SK-N-SH (cell line): ENCODE results near the gene PLSCR1. TPM values are rescaled to one million over a fixed set of nuclear protein-coding genes. Genes with fewer than 3 reads are reported as not detected.

Experiments used
- CTCF ChIA-PET: fragments of 300-600, 350-600 bp; formaldehyde crosslinking; extraction: SDS; loops from one replicate; lab custom pipeline; 2021; lab: Yijun Ruan, JAX
- POLR2A ChIA-PET: fragments of 350-600 bp; sonication (Branson Sonifier 250); formaldehyde crosslinking; extraction: SDS; loops from one replicate; lab custom pipeline; 2020; ENCODE audit warnings: antibody characterized with exemption, inconsistent platforms; lab: Yijun Ruan, JAX
- DNase-seq: peaks from one replicate; pipeline ENCODE4 v3.0.0; 2012
- H2AFZ ChIP-seq: fragments of 200-600 bp; sonication (generic); 2 replicates; pipeline ENCODE4 v1.8.1; 2016; ENCODE audit warnings: antibody characterized with exemption, mild to moderate bottlenecking, low read depth
- H3F3A ChIP-seq: fragments of 200-600 bp; sonication (generic); replicated peaks from 2 replicates; pipeline ENCODE3; 2016; ENCODE audit warnings: antibody characterized with exemption, mild to moderate bottlenecking; ENCODE audit not compliant: insufficient read depth
- H3K27ac ChIP-seq, 2 experiments: fragments of 200-500 bp in 1 of 2; fragments of 200-600 bp in 1 of 2; sonication (Bioruptor generic) in 1 of 2; sonication (generic), shearing (Covaris generic) in 1 of 2; 2 replicates each; pipeline versions ENCODE4 v1.5.1 to v1.6.1; 2014 to 2016; ENCODE audit warnings: low read depth in 2 of 2, inconsistent platforms in 1 of 2, low read length in 1 of 2, mild to moderate bottlenecking in 1 of 2, mixed read lengths in 1 of 2
- H3K27me3 ChIP-seq: fragments of 200-600 bp; sonication (generic), shearing (Covaris generic); 2 replicates; pipeline ENCODE4 v1.6.1; 2016; ENCODE audit warnings: mixed run types; ENCODE audit not compliant: insufficient read depth
- H3K36me3 ChIP-seq, 2 experiments: fragments of 200-500 bp in 1 of 2; fragments of 200-600 bp in 1 of 2; sonication (Bioruptor generic) in 1 of 2; sonication (generic) in 1 of 2; replicated peaks in 1 of 2; 2 replicates each; pipeline versions ENCODE3 to v1.5.1; 2014 to 2016; ENCODE audit warnings: low read length in 1 of 2, mild to moderate bottlenecking in 1 of 2; ENCODE audit not compliant: insufficient read depth in 2 of 2, control insufficient read depth in 1 of 2
- H3K4me1 ChIP-seq, 2 experiments: fragments of 200-500 bp in 1 of 2; fragments of 200-600 bp in 1 of 2; sonication (Bioruptor generic) in 1 of 2; sonication (generic), shearing (Covaris generic) in 1 of 2; 2 replicates each; pipeline versions ENCODE4 v1.5.1 to v1.6.1; 2014 to 2016; ENCODE audit warnings: low read depth in 1 of 2, low read length in 1 of 2, mixed run types in 1 of 2; ENCODE audit not compliant: insufficient read depth in 2 of 2, control insufficient read depth in 1 of 2
- H3K4me2 ChIP-seq: fragments of 200-600 bp; sonication (generic), shearing (Covaris generic); 2 replicates; pipeline ENCODE4 v1.6.1; 2017; ENCODE audit warnings: mixed run types
- H3K4me3 ChIP-seq, 2 experiments: fragments of 200-500 bp in 1 of 2; fragments of 200-600 bp in 1 of 2; sonication (Bioruptor generic) in 1 of 2; sonication (generic), shearing (Covaris generic) in 1 of 2; 2 replicates each; pipeline versions ENCODE4 v1.5.1 to v1.8.1; 2014 to 2016; ENCODE audit warnings: low read depth in 2 of 2, inconsistent platforms in 1 of 2, low read length in 1 of 2, mild to moderate bottlenecking in 1 of 2, mixed read lengths in 1 of 2, moderate library complexity in 1 of 2
- H3K79me2 ChIP-seq: fragments of 200-600 bp; sonication (generic); 2 replicates; pipeline ENCODE4 v1.8.1; 2017; ENCODE audit warnings: mild to moderate bottlenecking; ENCODE audit not compliant: insufficient read depth
- H3K9ac ChIP-seq: fragments of 200-600 bp; sonication (generic); 2 replicates; pipeline ENCODE4 v1.6.1; 2017; ENCODE audit warnings: mixed run types
- H3K9me2 ChIP-seq: fragments of 200-600 bp; sonication (generic); 2 replicates; pipeline ENCODE4 v1.6.1; 2017; ENCODE audit warnings: mixed run types
- H3K9me3 ChIP-seq: fragments of 200-600 bp; sonication (generic); 2 replicates; pipeline ENCODE4 v1.6.1; 2017; ENCODE audit warnings: mixed run types, mild to moderate bottlenecking, moderate library complexity
- H4K20me1 ChIP-seq: fragments of 200-600 bp; sonication (generic); 2 replicates; pipeline ENCODE4 v1.6.1; 2017; ENCODE audit warnings: mild to moderate bottlenecking, mixed run types; ENCODE audit not compliant: insufficient read depth
- CTCF ChIP-seq: fragments of 200-600 bp; sonication (generic); IDR thresholded peaks from 2 replicates; pipeline ENCODE4 v1.6.1; 2017; ENCODE audit warnings: antibody characterized with exemption, mild to moderate bottlenecking, moderate library complexity
- ELF1 ChIP-seq: IDR thresholded peaks from 2 replicates; pipeline ENCODE4 v1.4.0; 2012
- EZH2phosphoT487 ChIP-seq: fragments of 200-600 bp; sonication (generic); IDR thresholded peaks from 2 replicates; pipeline ENCODE4 v1.6.1; 2017; ENCODE audit warnings: low read depth, mixed run types, mild to moderate bottlenecking, antibody characterized with exemption, moderate library complexity, borderline replicate concordance
- FOXJ3 ChIP-seq: sonication (generic); formaldehyde crosslinking; IDR thresholded peaks from 2 replicates; pipeline ENCODE4 v1.5.1; 2020; ENCODE audit warnings: mild to moderate bottlenecking, missing genetic modification reagents
- FOXM1 ChIP-seq: IDR thresholded peaks from 2 replicates; pipeline ENCODE4 v1.4.0; 2012; ENCODE audit warnings: low read depth, mild to moderate bottlenecking
- GABPA ChIP-seq: IDR thresholded peaks from 2 replicates; pipeline ENCODE4 v1.4.0; 2012; ENCODE audit warnings: low read depth, mild to moderate bottlenecking
- MXI1 ChIP-seq: IDR thresholded peaks from 2 replicates; pipeline ENCODE4 v1.6.1; 2012; ENCODE audit warnings: mild to moderate bottlenecking, low read depth, low read length, improper control_type of control experiment
- NFIC ChIP-seq: IDR thresholded peaks from 2 replicates; pipeline ENCODE4 v1.4.0; 2012; ENCODE audit warnings: borderline replicate concordance
- PBX3 ChIP-seq: IDR thresholded peaks from 2 replicates; pipeline ENCODE4; 2012
- POLR2AphosphoS5 ChIP-seq: IDR thresholded peaks from 2 replicates; pipeline ENCODE4 v1.6.1; 2012; ENCODE audit warnings: low read depth, low read length
- RCOR1 ChIP-seq: fragments of 150-350 bp; IDR thresholded peaks from 2 replicates; pipeline ENCODE4 v1.6.1; 2017; ENCODE audit warnings: antibody characterized with exemption, low read length
- REST ChIP-seq: IDR thresholded peaks from 2 replicates; pipeline ENCODE4 v1.6.1; 2012; ENCODE audit warnings: mild to moderate bottlenecking, low read depth, low read length, moderate library complexity
- SIN3A ChIP-seq: IDR thresholded peaks from 2 replicates; pipeline ENCODE4 v1.6.1; 2012; ENCODE audit warnings: low read depth, mild to moderate bottlenecking, low read length, moderate library complexity, borderline replicate concordance
- USF1 ChIP-seq: IDR thresholded peaks from 2 replicates; pipeline ENCODE4 v1.4.0; 2012; ENCODE audit warnings: low read depth, borderline replicate concordance
- ZBTB33 ChIP-seq: IDR thresholded peaks from 2 replicates; pipeline ENCODE4 v1.4.0; 2012; ENCODE audit warnings: low read depth, borderline replicate concordance
- WGBS: methylation state at CpG from one replicate; pipeline ENCODE4 v1.1.6; 2017; ENCODE audit warnings: low lambda C conversion rate; 5-methylcytosine and 5-hydroxymethylcytosine counted together
- polyA plus RNA-seq, 3 experiments: library from polyadenylated mRNA; depleted of rRNA; stranded (reverse); fragments of >200 nt; gene quantifications; 2 replicates each; pipeline ENCODE4 v1.2.3, GENCODE V29; 2012

Gene PLSCR1
- polyA plus RNA-seq, 1 of the 3 experiments (the other 2 are of a cell fraction) = 10.9 TPM

DNA sequence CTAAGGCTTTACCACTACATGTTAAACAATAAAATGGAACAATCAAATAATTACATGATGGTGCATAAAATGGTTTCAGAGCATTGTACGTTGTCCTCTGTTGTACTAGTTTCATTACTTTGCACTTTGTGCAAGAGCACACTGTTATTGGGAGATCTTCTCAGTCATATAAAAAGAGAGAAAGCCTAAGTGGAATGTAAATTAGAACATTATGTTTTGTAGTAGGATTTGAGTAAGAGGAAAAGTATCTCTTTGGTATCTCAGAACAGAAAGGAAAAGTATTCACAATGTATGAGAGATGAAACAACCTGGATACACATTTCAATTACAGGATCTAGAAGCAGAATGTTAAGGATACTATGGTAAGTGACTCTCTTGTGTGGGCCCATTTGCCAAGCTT is 48.2 kb downstream of the PLSCR1 start:
- CTCF ChIA-PET = no interaction called here
- Histone ChIP-seq H3F3A (no peaks in the 10 kb centered on the region), H4K20me1 (no peaks in the 10 kb centered on the region), H3K4me1 (no peaks in the 10 kb centered on the region), H2AFZ (no peak overlapping the region), H3K9me2 (no peaks in the 10 kb centered on the region), H3K4me2 (no peak overlapping the region), H3K79me2 (no peaks in the 10 kb centered on the region), H3K27ac (no peak overlapping the region), H3K36me3 (no peaks in the 10 kb centered on the region), H3K9ac (no peak overlapping the region), H3K9me3 (no peaks in the 10 kb centered on the region)
- POLR2A ChIA-PET = no interaction called here
- 24% methylated on average over 1 of the region's 1 CpG for WGBS
- no peak for DNase-seq
- TF ChIP-seq CTCF (no peak), EZH2phosphoT487 (no peak), MXI1 (no peak), FOXJ3 (CRISPR knock-in tag) (no peak), POLR2AphosphoS5 (no peak), ZBTB33 (no peak), ELF1 (no peak), RCOR1 (no peak), GABPA (no peak), USF1 (no peak), NFIC (no peak), SIN3A (no peak), FOXM1 (no peak), REST (no peak), PBX3 (no peak)
- TF ChIP-seq, all 33 proteins: peak for 0
- Histone ChIP-seq H3K4me3 (no peak overlapping the region), H3K27me3 (no peaks in the 10 kb centered on the region)
